HepG2 (cell line): ENCODE data around the gene TXN. TPM values are rescaled to one million over a fixed set of nuclear protein-coding genes. Genes with fewer than 3 reads are reported as not detected.

Source experiments
- GPN1 ChIP-seq: sonication (generic); formaldehyde crosslinking; IDR thresholded peaks from 2 replicates; pipeline ENCODE4 v1.5.1; 2020; ENCODE audit warnings: missing genetic modification reagents, borderline replicate concordance
- KAT8 ChIP-seq: IDR thresholded peaks from 2 replicates; pipeline ENCODE4 v1.6.1; 2016; ENCODE audit warnings: missing genetic modification reagents, missing compliant biosample characterization
- KDM5B ChIP-seq: sonication (generic); formaldehyde crosslinking; IDR thresholded peaks from 2 replicates; pipeline ENCODE4 v1.4.0; 2020; ENCODE audit warnings: missing genetic modification reagents, mild to moderate bottlenecking, borderline replicate concordance
- PAX8 ChIP-seq: sonication (generic); formaldehyde crosslinking; IDR thresholded peaks from 2 replicates; pipeline ENCODE4 v1.8.0; 2022; ENCODE audit warnings: mild to moderate bottlenecking, missing genetic modification reagents, borderline replicate concordance
- PHF20 ChIP-seq: sonication (generic); formaldehyde crosslinking; IDR thresholded peaks from 2 replicates; pipeline ENCODE4 v1.5.0; 2020; ENCODE audit warnings: mild to moderate bottlenecking, missing genetic modification reagents
- PHF5A ChIP-seq: IDR thresholded peaks from one replicate; pipeline ENCODE4 v1.6.1; 2018; ENCODE audit warnings: low read depth, missing genetic modification reagents; ENCODE audit not compliant: unreplicated experiment
- RBM22 ChIP-seq: fragments of 200-400 bp; formaldehyde crosslinking; optimal IDR thresholded peaks from 2 replicates; pipeline ENCODE3; 2017; ENCODE audit warnings: mild to moderate bottlenecking, low read length, moderate library complexity
- SOX6 ChIP-seq, 2 experiments: fragments of 450-650 bp in 1 of 2; sonication (generic) in 1 of 2; formaldehyde crosslinking in 1 of 2; IDR thresholded peaks; 2 replicates each; pipeline versions ENCODE4 v1.4.0 to v1.6.1; 2017 to 2020; ENCODE audit warnings: antibody characterized with exemption in 1 of 2, mild to moderate bottlenecking in 1 of 2, missing genetic modification reagents in 1 of 2
- ZNF510 ChIP-seq: sonication (generic); formaldehyde crosslinking; IDR thresholded peaks from 2 replicates; pipeline ENCODE4 v1.4.0; 2020; ENCODE audit warnings: low read depth, mild to moderate bottlenecking, missing genetic modification reagents
- ZNF558 ChIP-seq: sonication (generic); formaldehyde crosslinking; IDR thresholded peaks from 2 replicates; pipeline ENCODE4 v1.9.0; 2022; ENCODE audit warnings: mild to moderate bottlenecking, missing genetic modification reagents, borderline replicate concordance
- ZNF616 ChIP-seq: sonication (generic); formaldehyde crosslinking; IDR thresholded peaks from 2 replicates; pipeline ENCODE4 v1.5.0; 2020; ENCODE audit warnings: low read depth, mild to moderate bottlenecking, missing genetic modification reagents
- ZNF788 ChIP-seq: sonication (generic); formaldehyde crosslinking; IDR thresholded peaks from 2 replicates; pipeline ENCODE4 v1.5.0; 2020; ENCODE audit warnings: mild to moderate bottlenecking, missing genetic modification reagents, borderline replicate concordance
- ZNF879 ChIP-seq: sonication (generic); formaldehyde crosslinking; IDR thresholded peaks from 2 replicates; pipeline ENCODE4 v1.8.1; 2023; ENCODE audit warnings: missing genetic modification reagents
- polyA plus RNA-seq, 8 experiments: library from polyadenylated mRNA; depleted of rRNA in 3 of 8; stranded (reverse) in 7 of 8; unstranded in 1 of 8; fragments of >200 nt; fragmentation: Illumina TruSeq in 4 of 8; extraction: Trizol in 4 of 8; gene quantifications; 2 replicates each; pipeline versions ENCODE4 v1.2.1 to v1.2.3, GENCODE V29; 2011 to 2016; ENCODE audit warnings: low read depth in 4 of 8, missing spikeins in 1 of 8, mixed read lengths in 1 of 8; ENCODE audit not compliant: insufficient read depth in 1 of 8
- total RNA-seq, 5 experiments: library from RNA; depleted of rRNA; stranded (reverse); fragments of >200 nt; fragmentation: Illumina TruSeq; extraction: Trizol; gene quantifications; 2 replicates each; pipeline ENCODE4 v1.2.3, GENCODE V29; 2016; ENCODE audit warnings: low read depth in 1 of 5
- TF ChIP-seq, protein P1 (sequence below): sonication (generic); formaldehyde crosslinking; IDR thresholded peaks from 2 replicates; pipeline ENCODE4 v1.5.0; 2020; ENCODE audit warnings: mild to moderate bottlenecking, missing genetic modification reagents, borderline replicate concordance
- TF ChIP-seq, protein P2 (sequence below): IDR thresholded peaks from 2 replicates; pipeline ENCODE4 v1.6.1; 2016; ENCODE audit warnings: low read depth, borderline replicate concordance
- TF ChIP-seq, protein P3 (sequence below): sonication (generic); formaldehyde crosslinking; IDR thresholded peaks from 2 replicates; pipeline ENCODE4 v1.4.0; 2020; ENCODE audit warnings: missing genetic modification reagents, borderline replicate concordance
- TF ChIP-seq, protein P4 (sequence below): fragments of 450-650 bp; IDR thresholded peaks from 2 replicates; pipeline ENCODE4 v1.6.1; 2017; ENCODE audit warnings: mild to moderate bottlenecking
- TF ChIP-seq, protein P5 (sequence below): sonication (generic); formaldehyde crosslinking; IDR thresholded peaks from 2 replicates; pipeline ENCODE4 v1.5.0; 2020; ENCODE audit warnings: missing genetic modification reagents, mild to moderate bottlenecking, borderline replicate concordance

TXN gene
- total and polyA plus RNA-seq, 2 of the 13 experiments (the other 11 are each of a cell fraction or from before 2014, with no cell fraction given): 364 to 470 TPM

DNA sequence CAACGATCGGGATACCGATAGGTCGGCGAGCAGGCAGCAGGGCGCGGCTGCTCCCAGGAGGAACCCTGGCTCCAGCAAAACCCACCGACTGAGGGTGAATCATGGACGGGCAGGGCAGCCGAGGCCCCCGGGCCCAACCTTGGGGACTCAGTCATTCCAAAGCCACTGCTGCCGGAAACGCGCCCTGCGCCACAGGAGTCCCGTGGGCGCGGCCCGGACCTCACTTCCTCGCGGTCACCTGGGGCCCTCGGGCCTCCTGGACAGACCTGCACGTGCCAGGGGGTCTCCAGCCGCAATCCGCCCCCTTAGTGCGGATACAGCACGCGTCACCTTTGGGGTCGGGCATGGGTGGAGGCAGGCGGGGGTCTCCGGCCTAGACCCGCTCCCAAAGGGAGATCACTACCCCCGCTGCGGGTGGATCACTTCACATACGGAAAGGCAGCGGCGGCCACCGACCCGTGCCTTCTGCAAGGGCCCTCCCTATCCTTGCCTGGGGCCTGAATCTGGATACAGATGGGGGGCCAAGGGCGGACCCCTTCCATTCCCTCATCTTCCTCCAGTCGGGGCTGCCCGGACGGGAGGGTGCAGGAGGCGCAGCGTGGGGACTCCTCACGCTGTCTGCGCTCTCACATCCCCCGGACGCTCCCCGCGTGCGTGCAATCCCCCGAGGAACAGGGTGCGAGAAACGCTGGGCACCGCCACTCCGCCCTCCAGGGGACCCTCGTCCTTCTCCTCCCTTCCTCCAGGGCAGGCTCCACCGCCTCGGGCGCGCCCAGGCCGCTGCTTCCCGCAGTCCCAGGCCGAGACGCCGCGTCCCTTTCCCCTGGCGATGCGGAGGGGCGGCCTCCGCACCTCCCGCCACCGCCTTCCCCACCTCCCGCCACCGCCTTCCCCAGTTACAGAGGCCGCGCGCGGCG lies 586 bp downstream of the TXN start (continued):
- TF ChIP-seq, protein P1, sequence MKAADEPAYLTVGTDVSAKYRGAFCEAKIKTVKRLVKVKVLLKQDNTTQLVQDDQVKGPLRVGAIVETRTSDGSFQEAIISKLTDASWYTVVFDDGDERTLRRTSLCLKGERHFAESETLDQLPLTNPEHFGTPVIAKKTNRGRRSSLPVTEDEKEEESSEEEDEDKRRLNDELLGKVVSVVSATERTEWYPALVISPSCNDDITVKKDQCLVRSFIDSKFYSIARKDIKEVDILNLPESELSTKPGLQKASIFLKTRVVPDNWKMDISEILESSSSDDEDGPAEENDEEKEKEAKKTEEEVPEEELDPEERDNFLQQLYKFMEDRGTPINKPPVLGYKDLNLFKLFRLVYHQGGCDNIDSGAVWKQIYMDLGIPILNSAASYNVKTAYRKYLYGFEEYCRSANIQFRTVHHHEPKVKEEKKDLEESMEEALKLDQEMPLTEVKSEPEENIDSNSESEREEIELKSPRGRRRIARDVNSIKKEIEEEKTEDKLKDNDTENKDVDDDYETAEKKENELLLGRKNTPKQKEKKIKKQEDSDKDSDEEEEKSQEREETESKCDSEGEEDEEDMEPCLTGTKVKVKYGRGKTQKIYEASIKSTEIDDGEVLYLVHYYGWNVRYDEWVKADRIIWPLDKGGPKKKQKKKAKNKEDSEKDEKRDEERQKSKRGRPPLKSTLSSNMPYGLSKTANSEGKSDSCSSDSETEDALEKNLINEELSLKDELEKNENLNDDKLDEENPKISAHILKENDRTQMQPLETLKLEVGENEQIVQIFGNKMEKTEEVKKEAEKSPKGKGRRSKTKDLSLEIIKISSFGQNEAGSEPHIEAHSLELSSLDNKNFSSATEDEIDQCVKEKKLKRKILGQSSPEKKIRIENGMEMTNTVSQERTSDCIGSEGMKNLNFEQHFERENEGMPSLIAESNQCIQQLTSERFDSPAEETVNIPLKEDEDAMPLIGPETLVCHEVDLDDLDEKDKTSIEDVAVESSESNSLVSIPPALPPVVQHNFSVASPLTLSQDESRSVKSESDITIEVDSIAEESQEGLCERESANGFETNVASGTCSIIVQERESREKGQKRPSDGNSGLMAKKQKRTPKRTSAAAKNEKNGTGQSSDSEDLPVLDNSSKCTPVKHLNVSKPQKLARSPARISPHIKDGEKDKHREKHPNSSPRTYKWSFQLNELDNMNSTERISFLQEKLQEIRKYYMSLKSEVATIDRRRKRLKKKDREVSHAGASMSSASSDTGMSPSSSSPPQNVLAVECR (CRISPR knock-in tag): peak; percentile 59; the same call in 1 of the 2 replicates
- TF ChIP-seq, protein P2, sequence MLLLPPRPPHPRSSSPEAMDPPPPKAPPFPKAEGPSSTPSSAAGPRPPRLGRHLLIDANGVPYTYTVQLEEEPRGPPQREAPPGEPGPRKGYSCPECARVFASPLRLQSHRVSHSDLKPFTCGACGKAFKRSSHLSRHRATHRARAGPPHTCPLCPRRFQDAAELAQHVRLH (CRISPR knock-in tag): peak; percentile 55; the same call in 1 of the 2 replicates
- peak; percentile 44; the same call in 1 of the 2 replicates for TF ChIP-seq ZNF510 (CRISPR knock-in tag)
- no peak for TF ChIP-seq RBM22
- peak; percentile 34; the same call in 1 of the 2 replicates for TF ChIP-seq PAX8 (CRISPR knock-in tag)
- TF ChIP-seq ZNF558 (CRISPR knock-in tag): 0 out of 2 replicates have a peak, but pooled peaks have one; percentile 45
- TF ChIP-seq, protein P3, sequence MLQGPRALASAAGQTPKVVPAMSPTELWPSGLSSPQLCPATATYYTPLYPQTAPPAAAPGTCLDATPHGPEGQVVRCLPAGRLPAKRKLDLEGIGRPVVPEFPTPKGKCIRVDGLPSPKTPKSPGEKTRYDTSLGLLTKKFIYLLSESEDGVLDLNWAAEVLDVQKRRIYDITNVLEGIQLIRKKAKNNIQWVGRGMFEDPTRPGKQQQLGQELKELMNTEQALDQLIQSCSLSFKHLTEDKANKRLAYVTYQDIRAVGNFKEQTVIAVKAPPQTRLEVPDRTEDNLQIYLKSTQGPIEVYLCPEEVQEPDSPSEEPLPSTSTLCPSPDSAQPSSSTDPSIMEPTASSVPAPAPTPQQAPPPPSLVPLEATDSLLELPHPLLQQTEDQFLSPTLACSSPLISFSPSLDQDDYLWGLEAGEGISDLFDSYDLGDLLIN (CRISPR knock-in tag): no peak
- TF ChIP-seq, protein P4, sequence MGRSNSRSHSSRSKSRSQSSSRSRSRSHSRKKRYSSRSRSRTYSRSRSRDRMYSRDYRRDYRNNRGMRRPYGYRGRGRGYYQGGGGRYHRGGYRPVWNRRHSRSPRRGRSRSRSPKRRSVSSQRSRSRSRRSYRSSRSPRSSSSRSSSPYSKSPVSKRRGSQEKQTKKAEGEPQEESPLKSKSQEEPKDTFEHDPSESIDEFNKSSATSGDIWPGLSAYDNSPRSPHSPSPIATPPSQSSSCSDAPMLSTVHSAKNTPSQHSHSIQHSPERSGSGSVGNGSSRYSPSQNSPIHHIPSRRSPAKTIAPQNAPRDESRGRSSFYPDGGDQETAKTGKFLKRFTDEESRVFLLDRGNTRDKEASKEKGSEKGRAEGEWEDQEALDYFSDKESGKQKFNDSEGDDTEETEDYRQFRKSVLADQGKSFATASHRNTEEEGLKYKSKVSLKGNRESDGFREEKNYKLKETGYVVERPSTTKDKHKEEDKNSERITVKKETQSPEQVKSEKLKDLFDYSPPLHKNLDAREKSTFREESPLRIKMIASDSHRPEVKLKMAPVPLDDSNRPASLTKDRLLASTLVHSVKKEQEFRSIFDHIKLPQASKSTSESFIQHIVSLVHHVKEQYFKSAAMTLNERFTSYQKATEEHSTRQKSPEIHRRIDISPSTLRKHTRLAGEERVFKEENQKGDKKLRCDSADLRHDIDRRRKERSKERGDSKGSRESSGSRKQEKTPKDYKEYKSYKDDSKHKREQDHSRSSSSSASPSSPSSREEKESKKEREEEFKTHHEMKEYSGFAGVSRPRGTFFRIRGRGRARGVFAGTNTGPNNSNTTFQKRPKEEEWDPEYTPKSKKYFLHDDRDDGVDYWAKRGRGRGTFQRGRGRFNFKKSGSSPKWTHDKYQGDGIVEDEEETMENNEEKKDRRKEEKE: no peak
- TF ChIP-seq SOX6 (IDR thresholded peaks at IDR 0.05): no peak
- no peak for TF ChIP-seq SOX6 (CRISPR knock-in tag; IDR thresholded peaks at IDR 0.05)
- TF ChIP-seq ZNF879 (CRISPR knock-in tag): 0 out of 2 replicates have a peak, but pooled peaks have one; percentile 52
- no peak for TF ChIP-seq GPN1
- TF ChIP-seq ZNF788 (CRISPR knock-in tag): 0 out of 2 replicates have a peak, but pooled peaks have one; percentile 43
- peak; percentile 43 for TF ChIP-seq PHF20 (CRISPR knock-in tag)
- TF ChIP-seq, protein P5, sequence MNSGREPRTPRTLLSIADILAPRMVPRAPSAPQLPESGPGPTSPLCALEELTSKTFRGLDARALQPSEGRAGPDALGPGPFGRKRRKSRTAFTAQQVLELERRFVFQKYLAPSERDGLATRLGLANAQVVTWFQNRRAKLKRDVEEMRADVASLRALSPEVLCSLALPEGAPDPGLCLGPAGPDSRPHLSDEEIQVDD: peak; percentile 73; the same call in 1 of the 2 replicates
- TF ChIP-seq KAT8 (CRISPR knock-in tag): 0 out of 2 replicates have a peak, but pooled peaks have one; percentile 34
- no peak for TF ChIP-seq ZNF616 (CRISPR knock-in tag)
- TF ChIP-seq PHF5A (CRISPR knock-in tag): no peak
- TF ChIP-seq KDM5B: peak; percentile 62; the same call in 1 of the 2 replicates
